GM21447 (cell line): ENCODE results near the gene ADAMTS3.
A peak's percentile ranks its signal among the peaks of the same experiment; 100 is the strongest.

Experiments
- ATAC-seq: cut with Tn5 transposase; IDR thresholded peaks from one replicate; pipeline ENCODE4 v1.9.1; 2021; ENCODE audit not compliant: unreplicated experiment

Gene ADAMTS3

DNA sequence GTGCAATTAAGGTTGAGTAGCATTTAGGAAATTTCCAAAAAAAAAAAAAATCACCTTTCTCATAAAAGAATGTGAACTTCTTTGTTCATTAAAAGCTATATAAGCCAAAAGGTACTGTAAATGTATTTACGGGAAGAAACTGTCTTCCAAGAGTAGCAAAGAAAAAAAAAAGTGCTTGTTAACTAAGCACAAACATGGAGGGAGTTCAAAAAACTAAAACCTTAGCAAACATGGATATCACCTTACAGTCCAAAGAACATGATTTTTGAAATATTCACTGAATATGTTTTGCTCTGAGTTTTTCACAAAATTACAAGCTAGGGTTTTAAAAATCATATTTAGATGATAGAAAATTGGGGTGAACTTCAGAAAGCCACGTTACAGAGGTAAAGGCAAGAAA is 217.5 kb downstream of the ADAMTS3 start:
- no peak for ATAC-seq

DNA sequence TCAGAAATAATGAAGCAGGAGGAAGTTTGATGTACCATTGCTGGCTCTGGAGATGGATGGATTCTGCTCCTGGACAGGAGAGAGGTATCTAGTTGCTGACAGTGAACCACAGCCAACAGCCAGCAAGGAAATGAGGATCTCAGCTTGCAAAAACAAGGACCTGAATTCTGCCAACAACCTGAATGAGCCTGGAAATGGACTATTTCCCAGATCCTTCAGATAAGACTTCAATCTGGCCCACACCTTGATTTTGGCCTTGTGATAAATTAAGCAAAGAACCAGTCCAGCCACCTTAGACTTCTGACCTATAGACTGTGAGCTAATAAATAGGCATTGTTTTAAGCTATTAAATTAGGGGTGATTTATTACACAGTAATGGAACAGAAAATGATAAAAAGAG is 220.3 kb downstream of the ADAMTS3 start:
- ATAC-seq, result no peak

DNA sequence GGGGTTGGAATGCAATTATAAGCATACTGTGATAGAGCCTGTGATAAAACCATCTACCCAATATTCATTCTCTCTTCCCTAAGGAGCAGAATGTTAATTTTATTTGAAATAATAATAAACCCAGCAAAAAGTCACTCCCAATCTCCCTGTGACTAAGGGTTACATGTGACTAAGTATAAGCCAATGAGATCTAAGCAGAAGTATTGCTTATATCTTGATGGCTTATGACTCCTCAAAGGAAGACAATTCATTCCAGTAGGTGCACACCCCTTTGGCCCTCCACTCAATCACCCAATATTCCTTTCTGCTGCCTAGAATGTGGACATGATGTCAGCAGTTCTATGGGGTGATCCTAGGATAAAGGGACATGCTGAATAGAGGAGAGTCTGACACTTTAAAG is 224.6 kb downstream of the ADAMTS3 start:
- no peak for ATAC-seq

DNA sequence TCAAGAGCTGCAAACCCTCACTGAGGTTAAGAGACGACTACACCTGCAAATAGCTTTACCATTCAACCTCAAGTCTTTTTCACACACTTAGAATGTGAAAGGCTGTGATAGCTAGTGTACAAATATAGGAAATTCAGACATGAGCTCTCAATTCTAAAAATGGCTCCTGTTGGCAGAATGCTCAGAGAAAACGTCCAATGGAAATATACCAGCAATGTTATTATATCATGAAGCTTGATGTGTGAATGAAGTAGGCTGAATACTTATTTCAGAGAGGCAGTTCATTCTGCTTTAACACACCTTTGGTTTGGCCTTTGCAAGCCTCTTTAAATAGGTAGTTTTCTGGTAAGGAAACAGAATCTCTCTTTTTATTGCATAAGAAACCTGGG is 227.6 kb downstream of the ADAMTS3 start:
- no peak for ATAC-seq

DNA sequence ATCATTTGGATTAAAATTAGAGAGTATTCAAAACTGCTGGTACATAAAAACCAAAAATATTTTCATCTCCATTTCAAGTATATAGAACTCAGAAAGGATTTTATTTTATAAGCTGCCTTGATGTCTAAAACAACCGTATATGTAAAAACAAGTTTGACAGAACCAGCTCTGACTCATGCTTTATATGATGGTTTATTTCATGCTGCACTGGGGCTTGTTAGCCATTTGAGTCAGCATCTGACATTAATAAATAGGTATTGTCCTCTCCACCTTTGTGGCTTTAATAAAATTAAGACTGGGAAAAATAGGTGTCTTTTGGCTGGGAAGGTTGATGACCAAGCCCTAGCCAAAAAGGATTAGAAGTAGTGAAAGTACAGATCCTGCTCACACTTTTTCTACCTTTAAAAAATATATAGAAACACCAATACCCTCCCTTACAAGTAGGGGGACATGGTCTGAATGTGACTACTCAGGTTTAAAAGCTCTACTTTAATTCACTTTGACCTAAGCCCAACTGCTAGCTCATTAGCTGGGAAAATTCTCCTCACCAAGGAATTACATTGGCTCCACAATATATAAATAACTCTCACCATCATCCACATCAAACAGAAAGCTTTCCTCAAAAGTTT is 228.1 kb downstream of the ADAMTS3 start:
- ATAC-seq, result no peak

DNA sequence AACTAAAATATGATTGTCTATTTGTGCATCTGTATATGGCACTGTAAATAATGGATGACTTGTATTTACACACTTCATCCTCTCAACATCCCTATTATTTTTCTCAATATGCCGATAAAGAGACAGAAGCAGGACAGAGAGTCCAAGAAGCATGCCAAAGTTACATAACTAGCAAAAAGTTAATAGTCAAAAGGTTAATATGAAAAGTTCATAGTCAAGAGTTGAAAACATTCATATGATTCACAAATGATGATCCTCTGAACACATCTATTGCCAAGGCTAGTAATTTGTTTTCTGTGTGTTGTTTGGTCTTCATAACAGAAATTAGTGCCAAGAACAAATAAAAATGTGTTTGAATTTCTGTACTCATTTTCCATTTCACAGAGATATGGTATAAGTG is 231.0 kb downstream of the ADAMTS3 start:
- ATAC-seq, result no peak

DNA sequence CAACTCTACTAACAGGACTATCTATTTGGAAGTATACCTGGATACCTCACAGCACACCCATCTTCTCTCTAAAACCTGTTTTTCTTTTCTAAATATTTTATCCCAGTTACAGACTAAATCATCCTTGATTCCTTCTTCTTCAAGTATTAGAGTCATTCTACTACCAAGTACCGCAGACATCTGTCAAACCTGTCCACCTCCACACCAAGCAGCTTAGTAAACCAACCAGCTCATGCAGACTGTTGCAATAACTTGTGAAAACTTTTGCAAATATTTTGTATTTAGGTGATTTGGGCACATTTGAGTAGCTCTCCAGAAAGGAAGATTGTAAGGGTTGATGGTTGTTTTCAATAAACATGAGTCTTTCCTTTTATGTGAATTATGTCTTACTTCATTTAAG is 238.6 kb downstream of the ADAMTS3 start:
- no peak for ATAC-seq

DNA sequence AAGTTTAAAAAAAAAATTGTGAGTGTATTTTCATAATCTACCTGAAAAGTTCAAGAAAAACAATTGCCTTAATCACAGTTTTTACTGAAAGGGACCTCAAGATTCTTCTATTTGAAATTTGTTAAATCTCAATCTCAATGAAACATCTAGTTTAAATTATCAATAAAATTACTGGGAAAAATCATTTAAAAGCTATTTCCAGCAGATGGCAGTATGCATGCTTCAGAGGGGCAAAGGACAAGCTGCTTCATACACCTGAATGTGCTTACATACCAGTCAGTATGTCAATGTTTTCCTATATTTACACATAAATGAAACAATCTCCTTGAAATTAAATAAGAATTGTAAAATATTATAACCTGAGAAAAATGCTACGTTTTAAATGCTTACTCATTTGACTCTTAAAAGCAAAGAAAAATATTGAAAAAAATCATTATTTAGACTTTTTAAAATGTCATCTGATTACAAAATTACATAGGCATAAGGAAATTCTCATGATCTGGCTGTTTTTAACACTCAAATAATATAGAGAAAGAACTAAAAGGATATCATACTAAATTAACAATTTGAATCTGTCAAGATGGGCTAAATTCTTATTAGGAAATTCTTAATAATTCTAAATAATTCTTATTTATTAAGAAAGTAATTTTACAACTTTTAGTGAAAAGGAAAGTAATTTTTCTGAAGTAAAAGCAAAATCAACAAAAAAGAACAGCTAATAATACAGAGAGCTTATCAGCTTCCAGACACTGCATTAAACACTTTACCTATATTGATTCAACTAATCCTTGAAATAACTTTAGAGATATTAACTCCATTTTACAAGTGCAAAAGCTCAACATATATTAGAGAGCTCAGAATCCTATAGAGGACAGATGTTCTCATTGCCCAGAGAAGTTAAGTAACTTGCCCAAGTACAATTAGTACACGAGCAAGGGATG is 242.1 kb downstream of the ADAMTS3 start:
- no peak for ATAC-seq

DNA sequence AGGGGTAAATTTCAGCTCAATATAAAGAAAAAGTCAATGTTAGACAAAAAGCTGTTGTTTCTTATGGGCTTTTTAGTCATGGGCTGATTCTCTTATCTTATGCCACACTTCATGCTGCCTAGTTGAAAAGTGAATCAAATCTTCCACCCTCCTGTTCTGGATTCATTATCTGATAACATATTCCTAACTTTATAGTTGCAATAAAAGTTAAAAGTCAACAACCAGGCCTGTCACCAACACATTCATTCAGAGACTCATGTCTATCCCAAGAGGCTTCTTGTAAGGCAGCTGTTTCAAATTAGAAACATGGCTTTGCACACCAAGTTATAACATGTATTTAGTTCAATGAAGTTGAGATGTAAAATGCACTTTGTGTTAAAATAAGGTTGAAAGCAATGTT is 243.8 kb downstream of the ADAMTS3 start:
- no peak for ATAC-seq

DNA sequence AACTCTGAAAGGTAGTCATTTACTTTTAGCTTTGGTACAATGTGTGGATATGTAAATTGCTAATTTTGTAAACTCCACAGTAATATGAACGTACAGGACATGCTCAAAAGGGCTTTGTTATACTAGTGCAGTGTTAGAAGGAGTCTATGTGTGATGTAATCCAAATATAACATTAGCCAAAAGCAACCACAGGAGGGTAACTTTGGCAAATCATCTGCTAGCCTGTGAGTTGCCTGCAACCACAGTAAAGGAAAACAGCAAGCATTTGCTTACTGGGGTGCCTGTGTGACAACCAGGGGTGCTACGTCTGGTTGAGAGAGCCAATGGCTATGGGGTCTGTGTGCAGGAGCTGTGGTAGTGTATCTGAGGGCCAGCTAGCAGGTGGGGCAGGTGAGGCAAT is 245.8 kb downstream of the ADAMTS3 start:
- no peak for ATAC-seq

DNA sequence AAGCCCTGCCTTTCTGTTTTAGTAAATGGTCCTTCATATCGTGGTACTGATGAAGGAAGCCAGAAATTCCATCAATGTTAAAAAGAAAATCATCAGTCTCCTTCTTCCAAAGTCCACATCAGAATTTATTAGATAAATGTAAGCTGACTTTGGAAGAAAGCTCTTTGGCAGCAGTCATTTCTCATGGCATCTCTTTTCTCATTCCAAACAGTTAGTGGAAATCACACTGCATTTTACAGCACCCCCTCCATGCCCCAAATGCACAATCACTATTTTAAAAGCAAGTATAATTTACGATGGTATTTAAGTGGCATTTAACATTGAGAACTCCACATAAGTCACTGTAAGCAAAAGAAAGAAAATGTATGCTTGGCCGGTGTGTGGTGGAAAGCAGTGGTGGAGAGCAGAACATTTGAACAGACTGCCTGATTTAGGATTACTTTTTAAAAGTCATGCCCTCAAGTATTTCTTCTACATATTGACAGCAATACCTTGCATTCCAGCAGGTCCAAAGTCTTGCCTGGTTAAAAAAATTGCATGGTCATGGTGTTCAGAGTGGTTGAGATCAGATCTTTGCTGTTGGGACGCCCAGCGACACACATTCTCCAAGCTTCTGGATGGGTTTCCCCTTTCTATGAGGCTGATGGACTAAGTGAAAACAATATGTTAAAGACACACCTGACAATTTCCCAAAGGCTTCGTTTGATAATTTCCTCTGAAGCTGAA is 248.6 kb downstream of the ADAMTS3 start:
- no peak for ATAC-seq

DNA sequence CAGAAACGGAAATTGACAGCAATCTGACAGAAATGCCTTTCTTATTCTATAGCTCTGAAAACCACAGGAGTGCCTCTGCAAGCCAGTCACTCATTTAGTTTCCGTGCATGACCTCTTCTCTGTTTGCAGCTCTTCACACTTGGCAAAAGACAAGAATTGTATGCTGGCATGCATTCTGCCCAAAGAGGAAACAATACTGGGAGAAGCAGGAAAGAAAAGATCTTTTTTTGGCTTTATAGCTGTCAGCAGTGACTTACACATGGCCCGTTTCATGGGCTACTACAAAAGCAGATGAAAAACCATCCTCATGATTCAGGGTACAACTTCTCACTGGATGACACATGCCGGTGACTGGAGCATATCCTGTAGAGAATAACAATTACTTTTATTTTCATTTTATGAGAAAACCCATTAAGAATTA is 249.4 kb downstream of the ADAMTS3 start:
- ATAC-seq, result no peak

DNA sequence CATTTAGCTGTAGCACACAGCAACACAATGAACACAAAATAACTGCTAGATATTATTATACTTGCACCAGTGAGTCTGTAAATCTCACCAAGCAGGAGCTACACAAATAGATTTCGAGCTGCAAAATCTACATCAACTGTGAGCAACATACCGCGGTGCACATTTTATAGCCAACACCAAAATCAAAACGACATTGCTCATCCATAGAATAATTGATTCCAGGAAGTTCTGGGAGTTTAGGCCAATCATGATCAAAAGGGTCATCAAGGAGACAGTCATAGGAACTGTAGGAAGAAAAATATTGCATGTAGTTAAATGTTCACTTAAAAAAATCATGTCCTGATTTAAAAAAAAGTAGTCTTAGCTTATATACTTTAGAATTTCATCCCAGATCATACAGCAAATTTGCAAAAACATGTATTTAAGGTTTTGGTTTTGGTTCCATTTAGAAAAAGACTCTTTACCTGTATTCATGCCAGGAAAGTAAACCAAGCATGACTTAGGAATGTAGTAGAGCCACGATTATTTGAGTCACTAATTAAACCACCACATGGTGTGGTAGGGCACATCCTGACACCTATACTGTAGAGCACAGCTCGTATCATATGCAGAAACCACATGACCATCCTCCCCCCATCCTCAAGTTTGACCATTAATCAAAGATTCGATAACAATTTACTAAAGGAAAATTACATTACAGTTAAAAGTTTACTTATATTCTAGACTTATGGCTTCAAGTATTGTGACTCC is 250.4 kb downstream of the ADAMTS3 start:
- no peak for ATAC-seq

DNA sequence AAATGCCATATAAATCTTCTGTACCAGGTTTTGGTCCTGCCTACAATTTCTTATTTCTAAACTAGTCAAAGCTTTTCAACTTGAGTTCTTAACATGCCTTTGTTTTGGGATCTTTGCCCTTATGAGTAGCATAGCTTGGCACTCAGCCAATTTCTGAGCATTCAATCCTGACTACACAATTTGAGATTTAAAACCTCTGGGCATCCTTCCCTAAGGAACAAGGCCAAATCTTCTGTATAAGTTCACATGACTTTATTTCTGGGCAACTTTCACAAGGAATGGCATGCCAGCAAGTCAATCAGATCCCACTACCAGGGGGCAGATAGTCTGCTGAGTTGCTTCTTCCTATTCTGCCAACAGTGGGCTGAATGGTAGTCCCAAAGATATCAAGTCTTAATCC is 254.2 kb downstream of the ADAMTS3 start:
- ATAC-seq, result no peak

DNA sequence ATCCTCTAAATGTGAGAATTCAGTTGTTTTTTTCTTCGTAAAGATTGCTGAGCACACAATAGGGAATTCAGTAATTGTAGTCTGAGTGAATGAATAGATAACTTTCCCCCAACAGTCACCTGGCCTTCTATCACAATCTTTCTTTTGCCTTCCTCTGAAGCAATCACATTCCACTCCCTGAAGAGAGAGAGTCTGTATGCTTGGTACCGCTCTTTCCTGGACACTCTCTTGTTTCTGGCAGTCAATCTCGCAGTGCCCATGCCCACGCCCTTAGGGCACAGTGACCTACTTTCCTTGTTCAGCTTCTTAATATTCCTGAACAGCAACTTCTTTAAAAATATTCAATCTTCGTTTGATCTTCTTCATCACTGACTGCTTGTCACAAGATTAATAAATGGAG is 255.9 kb downstream of the ADAMTS3 start:
- no peak for ATAC-seq

DNA sequence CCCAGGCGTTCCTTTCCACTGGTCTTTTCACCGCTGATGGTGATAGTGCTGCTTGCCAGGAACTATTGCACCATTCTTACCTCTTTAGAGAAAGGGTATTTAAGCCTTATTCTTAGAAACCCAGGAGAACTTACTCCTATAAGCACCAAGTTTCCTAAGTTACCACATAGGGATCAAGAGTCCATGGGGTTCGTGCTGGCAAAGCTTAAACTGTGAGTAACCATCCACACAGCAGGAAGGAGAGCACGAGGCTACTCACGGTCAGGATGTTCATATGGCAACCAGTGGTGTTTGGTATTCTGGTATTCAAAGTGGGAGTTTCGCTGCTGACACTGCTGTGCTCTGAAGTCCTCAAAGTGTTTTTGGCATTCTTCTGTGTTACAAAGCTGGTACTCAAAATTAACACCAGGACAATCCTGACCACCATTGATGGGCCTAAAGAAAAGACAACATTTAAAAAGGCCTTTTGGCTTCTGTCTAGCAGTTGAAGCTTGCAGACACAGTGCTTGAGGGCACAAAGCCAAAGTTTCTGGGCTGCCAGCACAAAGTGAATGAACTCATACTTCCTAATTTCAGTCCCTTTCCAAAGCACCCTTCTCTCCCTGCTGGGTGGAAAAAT is 256.9 kb downstream of the ADAMTS3 start:
- no peak for ATAC-seq

DNA sequence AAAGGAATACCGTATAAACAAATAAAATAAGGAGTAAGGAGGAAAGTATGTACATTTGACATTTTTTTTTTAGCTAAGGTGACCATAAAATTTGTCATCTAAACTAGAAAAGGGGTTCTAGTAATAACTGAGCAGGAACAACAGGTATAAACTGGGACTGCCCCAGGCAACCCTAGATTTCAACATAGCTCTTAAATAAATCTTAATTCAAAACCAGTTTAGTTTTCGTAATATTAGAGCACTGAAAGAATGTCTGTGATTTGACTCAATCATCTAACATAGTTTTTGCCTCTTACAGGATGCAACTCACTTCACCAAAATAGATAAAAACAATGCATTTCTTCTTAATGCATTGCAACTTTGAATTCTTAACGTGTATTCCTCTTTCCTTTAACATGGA is 257.7 kb downstream of the ADAMTS3 start:
- ATAC-seq, result no peak

DNA sequence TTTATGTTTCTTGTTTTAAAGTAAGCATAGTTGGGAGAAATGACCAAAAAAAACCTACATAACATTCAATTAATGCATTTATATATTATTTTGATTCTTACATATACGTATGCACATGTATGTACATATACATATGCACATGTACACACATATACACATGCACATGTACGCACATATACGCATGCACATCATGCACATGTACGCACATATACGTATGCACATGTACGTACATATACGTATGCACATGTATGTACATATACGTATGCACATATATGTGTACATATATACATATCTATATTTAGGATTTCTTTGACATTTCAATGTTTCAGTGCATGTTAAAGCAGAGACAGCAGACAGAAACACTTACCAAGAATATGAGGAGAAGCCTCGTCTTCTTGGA is 263.4 kb downstream of the ADAMTS3 start:
- no peak for ATAC-seq

DNA sequence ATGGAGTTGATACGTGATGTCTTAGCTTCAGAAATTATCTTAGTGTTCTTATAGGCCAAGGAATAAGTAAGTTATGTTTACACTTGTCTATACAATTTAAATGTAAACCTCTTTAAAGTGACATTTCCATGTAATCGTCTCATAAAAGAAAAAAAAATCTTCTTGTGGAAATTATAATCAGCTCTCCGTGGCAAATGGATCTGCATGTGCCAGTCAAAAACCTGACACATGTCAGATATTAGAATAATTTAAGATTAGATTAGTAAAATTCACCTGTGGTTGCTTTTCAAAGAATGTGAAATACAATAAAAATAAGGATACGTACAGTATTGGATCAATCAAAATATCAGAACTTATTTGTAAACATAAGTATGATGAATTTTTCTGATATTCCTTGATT is 263.9 kb downstream of the ADAMTS3 start:
- no peak for ATAC-seq

DNA sequence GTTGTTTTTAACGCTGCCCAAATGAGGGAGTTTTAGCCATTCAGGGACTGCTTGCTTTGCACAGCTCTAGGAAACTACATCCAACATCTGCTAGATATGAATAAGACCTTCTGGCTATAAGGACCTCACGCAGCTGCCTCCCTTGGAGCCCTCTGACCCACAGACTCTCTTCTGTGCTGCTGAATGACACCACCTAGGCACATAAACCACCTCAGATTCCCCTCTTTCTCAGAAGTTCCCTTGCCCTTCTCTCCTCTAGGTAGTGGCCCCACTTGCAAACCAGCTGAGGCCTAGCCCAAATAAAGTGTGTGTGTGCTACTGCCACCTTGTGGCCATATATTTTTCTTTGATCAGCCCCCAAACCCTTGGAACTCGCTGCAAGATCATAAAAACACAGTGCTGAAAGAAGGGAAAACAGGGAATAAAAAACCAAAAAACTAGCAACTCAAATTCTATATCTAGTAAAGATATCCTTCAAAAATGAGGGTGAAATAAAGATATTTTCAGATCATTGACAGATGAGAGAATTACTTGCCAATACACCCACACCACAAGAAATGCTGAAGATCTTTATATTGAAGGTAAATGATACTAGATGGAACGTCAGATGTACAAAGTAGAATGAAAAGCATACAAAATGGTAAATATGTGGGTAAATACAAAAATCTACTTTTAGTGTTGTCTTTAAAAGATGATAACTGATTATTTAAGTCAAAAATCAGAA is 265.9 kb downstream of the ADAMTS3 start:
- ATAC-seq, result peak; percentile 94
